A549 treated with AZD2906 at 1 μM for 4 hours (cell line): ENCODE data around the gene PTH2. TPM values are rescaled to one million over a fixed set of nuclear protein-coding genes. Genes with fewer than 3 reads are reported as not detected.

Experiments
- total RNA-seq: library from RNA; stranded (reverse); fragments of 200-300 nt; extraction: Qiagen RNA extraction; gene quantifications from 5 replicates; pipeline ENCODE4 v1.2.3, GENCODE V29; 2022

The PTH2 gene, protein sequence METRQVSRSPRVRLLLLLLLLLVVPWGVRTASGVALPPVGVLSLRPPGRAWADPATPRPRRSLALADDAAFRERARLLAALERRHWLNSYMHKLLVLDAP
- total RNA-seq: not detected in 5 replicates

DNA sequence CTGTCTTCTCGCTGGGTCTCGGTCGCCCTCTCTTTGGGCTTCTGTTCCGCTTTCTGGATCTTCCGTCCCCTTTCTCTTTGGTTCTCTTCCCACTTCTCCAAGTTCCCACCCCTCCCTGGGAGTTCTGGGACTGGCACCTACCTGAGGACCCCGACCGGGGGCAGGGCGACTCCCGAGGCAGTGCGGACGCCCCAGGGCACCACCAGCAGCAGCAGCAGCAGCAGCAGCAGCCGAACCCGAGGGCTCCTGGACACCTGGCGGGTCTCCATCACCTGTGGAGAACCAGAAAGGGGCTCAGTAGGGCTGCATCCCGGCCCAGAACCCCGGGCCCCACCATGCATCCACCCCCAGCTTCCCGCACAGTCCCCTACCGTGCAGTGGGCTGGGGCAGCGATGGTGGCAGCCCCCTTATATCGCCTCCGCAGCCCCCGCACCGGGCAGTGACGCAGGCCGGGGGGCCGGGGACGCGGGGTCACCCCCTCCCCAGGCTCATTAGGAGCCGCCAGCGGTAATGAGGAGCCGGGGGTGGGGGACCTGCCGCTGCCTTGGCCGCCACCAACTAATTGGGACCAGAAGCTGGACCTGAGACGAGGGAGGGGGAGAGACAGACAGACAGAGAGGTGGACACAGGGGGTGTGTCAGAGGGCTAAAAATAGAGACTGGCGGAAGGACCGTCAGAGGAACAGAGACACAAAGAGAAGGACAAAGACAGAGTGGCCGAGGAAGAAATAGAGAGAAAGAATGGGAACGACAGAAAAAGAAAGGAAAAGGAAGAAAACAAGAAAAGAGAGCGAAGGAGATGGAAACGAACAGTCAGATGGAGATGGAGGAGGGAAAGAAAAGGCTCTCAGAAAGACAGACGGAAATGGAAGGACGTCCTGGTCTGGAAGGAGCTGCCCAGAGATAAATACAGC, at the start of gene PTH2:
PTH2 (minus strand) TSS at position 371 of the 914 bp plus-strand sequence; CDS start at position 269, 102 bp downstream.

GRCh38 chr19:49453013-49453756, 29.9 kb upstream of the PTH2 start, which contains the start of gene ALDH16A1:
TSS of gene ALDH16A1 (plus strand) at chr19:49453225. CDS start at chr19:49453332, 107 bp downstream.

GRCh38 chr19:49451430-49452181, 28.4 kb upstream of the PTH2 start, which contains the start of gene PIH1D1:
TSS of gene PIH1D1 (minus strand) at chr19:49451814. CDS start at chr19:49451574, 240 bp downstream.

GRCh38 chr19:49441210-49441959, 18.1 kb upstream of the PTH2 start, which contains the start of gene SLC17A7:
TSS of gene SLC17A7 (minus strand) at chr19:49441527. CDS start at chr19:49441379, 148 bp downstream.

DNA sequence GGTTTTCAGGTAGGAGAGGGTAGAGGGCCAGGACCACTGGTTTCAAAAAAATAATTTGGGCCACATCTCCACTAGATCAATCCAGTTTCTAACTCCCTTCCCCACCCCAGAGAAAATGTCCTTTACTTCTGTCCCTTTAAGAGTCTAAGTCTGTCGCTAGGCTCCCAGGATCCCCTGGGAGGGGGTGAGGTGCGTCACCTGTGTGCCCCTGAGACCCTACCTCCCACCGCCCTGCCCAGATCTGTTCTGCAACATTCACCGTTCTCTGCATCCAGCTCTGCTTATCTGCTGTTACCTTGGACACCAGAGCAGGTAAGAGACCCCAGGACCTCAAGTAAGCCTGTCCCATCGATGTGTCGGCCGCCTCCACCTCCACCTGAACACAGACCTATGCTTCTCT, 1.9 kb upstream of the PTH2 start, which contains the start of gene GFY:
GFY (plus strand) TSS at position 211 of the 400 bp plus-strand sequence. CDS start 1,043 bp downstream, outside the sequence.

GRCh38 chr19:49387936-49388372, 35.3 kb downstream of the PTH2 start, which contains the start of gene KASH5:
TSS of gene KASH5 (plus strand) at chr19:49388249. CDS start at chr19:49390884, 2,635 bp downstream.

Other genes starting within 250 kb of the PTH2 start
- gene SLC6A16, start 98.2 kb downstream of the PTH2 start, total RNA-seq: 0.74 to 1.3 TPM (median 1.1 TPM) in 5 replicates
- not detected in 5 replicates for gene CD37, start 88.0 kb downstream of the PTH2 start, total RNA-seq
- gene TEAD2, start 61.0 kb downstream of the PTH2 start, total RNA-seq: 12.3 to 18.5 TPM (median 16.9 TPM) in 5 replicates
- gene DKKL1, start 59.6 kb downstream of the PTH2 start, total RNA-seq: 0.23 to 0.88 TPM (median 0.64 TPM) in 5 replicates
- 0.10 TPM in 1 of 5 replicates, not detected in the others for gene KASH5, start 35.2 kb downstream of the PTH2 start, total RNA-seq
- gene GFY, start 1.9 kb upstream of the PTH2 start, total RNA-seq: 0.12 to 0.27 TPM (median 0.16 TPM) in 5 replicates
- gene SLC17A7, start 18.1 kb upstream of the PTH2 start, total RNA-seq: 0.49 to 0.71 TPM (median 0.60 TPM) in 5 replicates
- 87.3 to 93.9 TPM (median 89.3 TPM) in 5 replicates for gene PIH1D1, start 28.4 kb upstream of the PTH2 start, total RNA-seq
- gene ALDH16A1, start 29.8 kb upstream of the PTH2 start, total RNA-seq: 15.9 to 24.2 TPM (median 23.6 TPM) in 5 replicates
- gene FLT3LG, start 50.8 kb upstream of the PTH2 start, total RNA-seq: 1.1 to 1.7 TPM (median 1.3 TPM) in 5 replicates
- gene RPL13A, start 64.2 kb upstream of the PTH2 start, total RNA-seq: 3,944 to 4,526 TPM (median 4,133 TPM) in 5 replicates
- 3,950 to 4,247 TPM (median 3,984 TPM) in 5 replicates for gene RPS11, start 73.0 kb upstream of the PTH2 start, total RNA-seq
- gene FCGRT, start 89.2 kb upstream of the PTH2 start, total RNA-seq: 24.3 to 33.5 TPM (median 29.7 TPM) in 5 replicates
- gene RCN3, start 104.6 kb upstream of the PTH2 start, total RNA-seq: 1.4 to 3.0 TPM (median 2.4 TPM) in 5 replicates
- 87.6 to 112 TPM (median 109 TPM) in 5 replicates for gene NOSIP, start 157.1 kb upstream of the PTH2 start, total RNA-seq
- 0.85 to 1.1 TPM (median 0.96 TPM) in 5 replicates for gene PRRG2, start 157.9 kb upstream of the PTH2 start, total RNA-seq
- 31.0 to 38.2 TPM (median 37.4 TPM) in 5 replicates for gene PRR12, start 167.7 kb upstream of the PTH2 start, total RNA-seq
- gene RRAS, start 216.7 kb upstream of the PTH2 start, total RNA-seq: 105 to 173 TPM (median 169 TPM) in 5 replicates
- 50.8 to 69.8 TPM (median 67.0 TPM) in 5 replicates for gene SCAF1, start 218.8 kb upstream of the PTH2 start, total RNA-seq
- 83.6 to 102 TPM (median 97.5 TPM) in 5 replicates for gene IRF3, start 242.4 kb upstream of the PTH2 start, total RNA-seq
- 57.1 to 73.6 TPM (median 72.4 TPM) in 5 replicates for gene BCL2L12, start 242.5 kb upstream of the PTH2 start, total RNA-seq